Esophagus (tissue), 2 donors: ENCODE data around the gene ANTXR2. TPM values are rescaled to one million over a fixed set of nuclear protein-coding genes. Genes with fewer than 3 reads are reported as not detected.
"Not testable (repeated sequence)": the region's sequence is repeated elsewhere in the genome, so short reads cannot be mapped to it uniquely, and the experiment has no call there.

Experiments
- H3K27ac ChIP-seq, 2 donors: one replicate each; pipeline ENCODE4 v1.5.1; 2013; ENCODE audit warnings: low read depth in 2 of 2, mild to moderate bottlenecking in 2 of 2, inconsistent platforms in 1 of 2, low read length in 1 of 2, moderate library complexity in 1 of 2
- H3K27me3 ChIP-seq, 2 donors: one replicate each; pipeline ENCODE4 v1.6.1; 2013; ENCODE audit warnings: low read length in 2 of 2, control low read depth in 1 of 2, mild to moderate bottlenecking in 1 of 2; ENCODE audit not compliant: insufficient read depth in 2 of 2, control insufficient read depth in 1 of 2
- H3K36me3 ChIP-seq, 2 donors: one replicate each; pipeline ENCODE4 v1.6.1; 2013; ENCODE audit warnings: low read length in 1 of 2; ENCODE audit not compliant: control insufficient read depth in 2 of 2, insufficient read depth in 2 of 2
- H3K4me1 ChIP-seq, 2 donors: one replicate each; pipeline ENCODE4 v1.6.1; 2013; ENCODE audit warnings: low read length in 1 of 2; ENCODE audit not compliant: control insufficient read depth in 2 of 2, insufficient read depth in 2 of 2
- H3K4me3 ChIP-seq, 2 donors: one replicate each; pipeline ENCODE4 v1.5.1; 2013; ENCODE audit warnings: low read length in 2 of 2, mild to moderate bottlenecking in 2 of 2, low read depth in 1 of 2, moderate library complexity in 1 of 2
- H3K9me3 ChIP-seq, 2 donors: one replicate each; pipeline ENCODE4 v1.6.1; 2013; ENCODE audit warnings: mild to moderate bottlenecking in 2 of 2, low read depth in 1 of 2, low read length in 1 of 2, moderate library complexity in 1 of 2; ENCODE audit not compliant: control insufficient read depth in 2 of 2, insufficient read depth in 1 of 2
- WGBS, 2 donors: extraction: QIAGEN DNeasy Blood & Tissue Kit; methylation state at CpG; one replicate each; pipeline ENCODE4 v1.1.7; 2013; 5-methylcytosine and 5-hydroxymethylcytosine counted together
- polyA plus RNA-seq, 2 donors: library from polyadenylated mRNA; stranded (reverse); fragments of 200-250 nt; gene quantifications; one replicate each; pipeline ENCODE4 v1.2.3, GENCODE V29; 2013
- donor health status: healthy with polysubstance abuse.
- donor health status: Bipolar disorder and iron deficiency.

The ANTXR2 gene
- polyA plus RNA-seq, 2 donors = 4.0 to 9.6 TPM

DNA sequence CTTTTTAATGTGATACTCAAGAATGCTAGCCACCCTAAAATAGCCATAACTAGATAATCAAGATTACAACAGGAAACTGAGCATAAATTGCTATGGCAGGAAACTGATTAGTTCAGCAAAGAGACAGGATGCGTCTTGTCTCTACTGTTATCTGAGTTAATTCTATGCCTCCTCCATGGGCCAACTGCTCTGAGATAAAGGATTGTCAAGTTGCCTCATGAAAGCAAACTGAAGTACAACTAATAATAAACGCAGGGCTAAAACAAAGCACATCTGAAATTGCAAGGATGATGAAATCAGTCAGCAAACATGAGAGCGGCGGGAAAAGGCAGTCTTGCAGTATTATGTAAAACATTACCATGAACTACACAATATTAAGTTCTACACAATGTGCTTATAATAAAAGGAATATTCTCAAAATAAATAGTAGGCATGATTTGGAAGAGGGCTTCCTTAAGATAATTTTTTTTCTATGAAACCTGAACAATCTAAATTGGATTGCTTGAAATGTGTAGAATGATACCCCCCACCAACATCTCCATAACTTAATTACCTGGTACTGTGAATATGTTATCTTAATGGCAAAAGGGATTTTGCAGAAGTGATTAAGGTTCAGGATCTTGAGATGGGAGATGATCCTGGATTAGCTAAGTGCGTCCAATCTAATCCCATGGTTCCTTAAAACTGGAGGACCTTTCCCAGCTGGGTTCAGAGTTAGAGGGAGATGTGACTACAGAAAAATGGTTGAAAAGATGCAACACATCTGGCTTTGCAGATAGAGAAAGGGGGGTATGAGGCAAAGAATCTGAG, 65.9 kb downstream of the ANTXR2 start:
- no peaks in the 10 kb centered on the region for H3K27me3 ChIP-seq
- H3K9me3 ChIP-seq = peaks cover 0 to 2% of the 10 kb centered on the region in 2 donors
- 65 to 68% methylated on average over 5 of the region's 5 CpGs for WGBS, 2 donors
- no peaks in the 10 kb centered on the region for H3K4me1 ChIP-seq
- no peaks in the 10 kb centered on the region for H3K36me3 ChIP-seq
- no peak overlapping the region for H3K4me3 ChIP-seq
- H3K27ac ChIP-seq = no peak overlapping the region

- H3K4me1 ChIP-seq = no peaks in the 10 kb centered on the region
- no peak overlapping the region for H3K4me3 ChIP-seq
- H3K27ac ChIP-seq = no peak overlapping the region
- H3K27me3 ChIP-seq = no peaks in the 10 kb centered on the region
- H3K9me3 ChIP-seq = peaks cover 0 to 2% of the 10 kb centered on the region in 2 donors
- 90% methylated on average over 3 of the region's 3 CpGs for WGBS, 2 donors
- no peaks in the 10 kb centered on the region for H3K36me3 ChIP-seq
These were observed 67.2 kb downstream of the ANTXR2 start for GRCh38 chr4:80005863-80006262.

DNA sequence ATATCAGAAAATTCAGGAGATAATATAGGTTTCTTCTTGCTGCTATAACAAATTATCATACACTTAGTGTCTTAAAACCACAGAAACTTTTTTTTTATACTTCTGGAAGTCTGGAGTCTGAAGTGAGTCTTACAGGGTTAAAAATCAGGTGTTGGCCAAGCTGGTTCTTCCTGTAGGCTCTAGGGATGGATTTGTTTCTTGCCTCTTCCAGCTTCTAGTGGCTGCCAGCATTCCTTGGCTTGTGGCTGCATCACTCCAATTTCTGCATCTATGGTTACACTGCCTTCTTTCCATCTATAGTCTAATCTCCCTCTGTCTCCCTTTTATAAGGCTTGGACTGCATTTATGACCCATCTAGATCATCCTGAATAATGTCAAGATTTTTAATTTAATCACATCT, 68.7 kb downstream of the ANTXR2 start:
- H3K4me3 ChIP-seq = no peak overlapping the region
- H3K27me3 ChIP-seq = no peaks in the 10 kb centered on the region
- H3K9me3 ChIP-seq = peaks cover 0 to 2% of the 10 kb centered on the region in 2 donors
- H3K27ac ChIP-seq = no peak overlapping the region
- no peaks in the 10 kb centered on the region for H3K36me3 ChIP-seq
- no peaks in the 10 kb centered on the region for H3K4me1 ChIP-seq

- H3K27me3 ChIP-seq, H3K27ac ChIP-seq, H3K4me1 ChIP-seq, H3K9me3 ChIP-seq, H3K36me3 ChIP-seq, H3K4me3 ChIP-seq: not testable (repeated sequence)
- 84% methylated on average over 1 of the region's 1 CpG; no CpG with 5 or more reads in 1 of the 2 donors for WGBS, 2 donors
These were observed 70.5 kb downstream of the ANTXR2 start for GRCh38 chr4:80002559-80002958.

- not testable (repeated sequence) for H3K36me3 ChIP-seq, H3K27ac ChIP-seq, H3K27me3 ChIP-seq, H3K4me1 ChIP-seq, H3K4me3 ChIP-seq, H3K9me3 ChIP-seq
- 68 to 73% methylated on average over 3 of the region's 3 CpGs for WGBS, 2 donors
These were observed 74.0 kb downstream of the ANTXR2 start for GRCh38 chr4:79999048-79999447.

- Histone ChIP-seq H3K27ac (no peak overlapping the region), H3K27me3 (no peaks in the 10 kb centered on the region), H3K36me3 (no peaks in the 10 kb centered on the region), H3K9me3 (no peaks in the 10 kb centered on the region), H3K4me3 (no peak overlapping the region), H3K4me1 (no peaks in the 10 kb centered on the region)
- WGBS, 2 donors = 74 to 79% methylated on average over 1 of the region's 1 CpG
These were observed 74.8 kb downstream of the ANTXR2 start for GRCh38 chr4:79998201-79998600.

DNA sequence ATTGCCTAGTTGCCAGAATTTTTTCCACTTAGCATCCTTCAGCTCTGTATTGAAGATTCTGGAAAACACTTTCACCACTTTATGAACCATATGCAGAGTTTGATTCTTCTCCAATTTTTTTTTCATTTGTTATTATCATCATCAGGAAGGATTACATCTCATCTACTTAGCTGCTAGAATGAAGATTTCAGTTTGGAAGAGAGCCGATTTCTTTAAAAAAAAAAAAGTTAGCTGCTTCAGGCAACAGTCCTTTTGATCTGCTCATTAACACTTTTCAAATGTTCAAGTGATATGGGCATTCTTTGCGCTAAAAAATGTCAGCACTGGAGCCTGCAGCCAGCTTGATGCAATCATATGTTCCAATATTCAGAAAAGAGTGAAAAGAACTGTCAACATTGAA, 76.2 kb downstream of the ANTXR2 start:
- H3K36me3 ChIP-seq = no peaks in the 10 kb centered on the region
- WGBS, 2 donors = 39 to 56% methylated on average over 2 of the region's 2 CpGs
- H3K4me1 ChIP-seq = no peaks in the 10 kb centered on the region
- no peaks in the 10 kb centered on the region for H3K9me3 ChIP-seq
- no peaks in the 10 kb centered on the region for H3K27me3 ChIP-seq
- no peak overlapping the region for H3K4me3 ChIP-seq
- no peak overlapping the region for H3K27ac ChIP-seq

GRCh38 chr4:79993476-79993875, 79.6 kb downstream of the ANTXR2 start:
- no peaks in the 10 kb centered on the region for H3K27me3 ChIP-seq
- H3K9me3 ChIP-seq = no peaks in the 10 kb centered on the region
- H3K4me1 ChIP-seq = no peaks in the 10 kb centered on the region
- 76 to 95% methylated on average over 2 of the region's 2 CpGs for WGBS, 2 donors
- no peaks in the 10 kb centered on the region for H3K36me3 ChIP-seq
- H3K27ac ChIP-seq = no peak overlapping the region
- H3K4me3 ChIP-seq = no peak overlapping the region

- Histone ChIP-seq H3K27ac (no peak overlapping the region), H3K4me3 (no peak overlapping the region), H3K9me3 (no peaks in the 10 kb centered on the region), H3K4me1 (no peaks in the 10 kb centered on the region), H3K27me3 (no peaks in the 10 kb centered on the region), H3K36me3 (no peaks in the 10 kb centered on the region)
- 95 to 97% methylated on average over 3 of the region's 3 CpGs for WGBS, 2 donors
These were observed 81.4 kb downstream of the ANTXR2 start for GRCh38 chr4:79991601-79992000.

GRCh38 chr4:79991100-79991499, 81.9 kb downstream of the ANTXR2 start:
- not testable (repeated sequence) for H3K4me3 ChIP-seq, H3K36me3 ChIP-seq, H3K27me3 ChIP-seq, H3K27ac ChIP-seq, H3K4me1 ChIP-seq, H3K9me3 ChIP-seq
- WGBS, 2 donors = 90 to 93% methylated on average over 2 of the region's 2 CpGs
